K562 treated with DMSO at 1 percent for 12 hours (cell line): ENCODE results near the gene RAB22A. TPM values are rescaled to one million over a fixed set of nuclear protein-coding genes. Genes with fewer than 3 reads are reported as not detected.

ENCODE experiments used
- total RNA-seq: library from RNA; unstranded; fragments of 300-600 nt; gene quantifications from 2 replicates; pipeline ENCODE4 v1.2.3, GENCODE V29; 2022; ENCODE audit not compliant: insufficient read depth

RAB22A gene
- 2.5 and 6.8 TPM in 2 replicates for total RNA-seq

DNA sequence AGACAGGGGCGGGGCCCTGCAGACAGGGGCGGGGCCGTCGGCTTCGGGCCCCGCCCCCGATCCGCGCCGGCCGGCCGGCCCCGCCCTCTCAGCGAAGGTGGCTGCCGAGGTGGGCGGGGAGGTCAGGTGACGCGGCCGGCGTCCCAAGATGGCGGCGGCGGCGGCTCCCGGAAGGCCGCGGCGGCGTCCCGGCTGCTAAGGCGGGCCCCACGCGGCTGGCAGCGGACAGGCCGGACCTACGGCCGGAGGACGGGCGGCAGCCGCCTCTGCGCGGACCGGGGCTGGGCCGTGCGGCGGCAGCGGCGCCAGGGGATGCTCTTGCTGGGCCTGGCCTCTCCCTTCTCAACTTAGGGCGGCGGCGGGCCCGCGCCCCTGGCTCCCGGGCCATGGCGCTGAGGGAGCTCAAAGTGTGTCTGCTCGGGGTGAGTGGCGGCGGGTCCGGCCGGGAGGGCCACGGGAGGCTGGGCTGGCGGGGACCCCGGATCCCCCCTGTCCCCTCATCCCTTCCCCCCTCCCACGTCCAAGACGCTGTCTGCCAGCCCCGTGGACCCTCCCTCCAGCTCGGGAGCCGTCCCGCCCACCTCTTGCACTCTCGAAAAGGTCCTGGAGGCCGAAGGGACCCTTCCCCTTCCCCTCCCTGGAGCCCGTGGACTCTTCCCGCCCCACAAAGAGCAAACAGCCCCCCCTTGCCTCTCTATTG lies at the start of gene RAB22A:
RAB22A (plus strand) TSS at position 125 of the 700 bp plus-strand sequence; CDS start at position 387, 262 bp downstream.

DNA sequence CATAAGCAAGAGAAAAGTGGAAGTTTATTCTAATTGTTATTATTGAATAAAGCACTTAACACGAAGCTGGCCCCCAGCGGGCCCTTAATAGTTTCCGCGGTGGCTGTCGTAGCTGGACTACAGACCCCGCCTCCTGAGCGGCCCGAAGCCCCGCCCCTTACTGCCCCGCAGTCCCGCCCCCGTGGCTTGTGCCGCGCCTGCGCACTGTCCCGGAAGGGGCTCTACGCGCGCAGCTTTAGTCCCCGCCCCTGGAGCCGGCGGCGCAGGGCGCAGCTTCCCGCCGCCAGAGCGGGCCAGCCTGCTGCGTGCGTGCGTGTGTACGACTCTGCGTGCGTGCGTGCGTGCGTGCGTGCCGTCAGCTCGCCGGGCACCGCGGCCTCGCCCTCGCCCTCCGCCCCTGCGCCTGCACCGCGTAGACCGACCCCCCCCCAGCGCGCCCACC lies 79.4 kb downstream of the RAB22A start, which contains the start of gene VAPB:
VAPB (plus strand) TSS at position 348 of the 442 bp plus-strand sequence. CDS start 231 bp downstream, outside the sequence.

Other genes starting within 250 kb of the RAB22A start
- gene ANKRD60, start 81.1 kb upstream of the RAB22A start, total RNA-seq, result not detected in 2 replicates
- 29.9 and 33.1 TPM in 2 replicates for gene VAPB, start 79.5 kb downstream of the RAB22A start, total RNA-seq
- not detected in 2 replicates for gene APCDD1L, start 205.7 kb downstream of the RAB22A start, total RNA-seq